HG03521 (cell line): ENCODE results near the gene GPX4.
A peak's percentile ranks its signal among the peaks of the same experiment; 100 is the strongest.

Experiments used
- ATAC-seq: cut with Tn5 transposase; IDR thresholded peaks from one replicate; pipeline ENCODE4 v1.9.1; 2021; ENCODE audit warnings: mild to moderate bottlenecking, moderate library complexity; ENCODE audit not compliant: unreplicated experiment

GPX4 gene

GRCh38 chr19:1102407-1103131, 1.2 kb upstream of the GPX4 start:
- ATAC-seq, result no peak

GRCh38 chr19:1103132-1103707, 574 bp upstream of the GPX4 start:
- ATAC-seq, result peak; percentile 2

GRCh38 chr19:1104311-1105007, 665 bp downstream of the GPX4 start:
- peak; percentile 37 for ATAC-seq

- ATAC-seq, result no peak
These were observed 1.4 kb downstream of the GPX4 start for GRCh38 chr19:1105008-1105872.

- no peak for ATAC-seq
These were observed 2.4 kb downstream of the GPX4 start for GRCh38 chr19:1105873-1106840.

- no peak for ATAC-seq
These were observed 3.3 kb downstream of the GPX4 start for GRCh38 chr19:1106841-1107660.

GRCh38 chr19:1107661-1108261, 4.0 kb downstream of the GPX4 start:
- ATAC-seq, result no peak

- no peak for ATAC-seq
These were observed 4.7 kb downstream of the GPX4 start for GRCh38 chr19:1108291-1109031.

GRCh38 chr19:1109032-1109551, 5.3 kb downstream of the GPX4 start:
- ATAC-seq, result no peak

GRCh38 chr19:1109697-1110671, 6.2 kb downstream of the GPX4 start:
- ATAC-seq, result no peak

GRCh38 chr19:1110809-1111640, 7.2 kb downstream of the GPX4 start:
- ATAC-seq, result no peak

GRCh38 chr19:1111641-1112267, 8.0 kb downstream of the GPX4 start:
- no peak for ATAC-seq

- no peak for ATAC-seq
These were observed 8.7 kb downstream of the GPX4 start for GRCh38 chr19:1112268-1113029.
